ENCODE data around the gene C14orf93. TPM values are rescaled to one million over a fixed set of nuclear protein-coding genes. Genes with fewer than 3 reads are reported as not detected.

The C14orf93 gene
- total and polyA plus RNA-seq, 9 of the 15 experiments (the other 6 are each of a cell fraction or from before 2014, with no cell fraction given): 2.2 to 22.4 (median 16.1) TPM

GRCh38 chr14:23056956-23057756, 47.2 kb upstream of the C14orf93 start, which contains the start of gene CDH24 (continued):
- TF ChIP-seq HMGXB4 (CRISPR knock-in tag; IDR thresholded peaks at IDR 0.05) (no peak), ZNF766 (CRISPR knock-in tag; conservative IDR thresholded peaks at IDR 0.05) (no peak), CTCF (IDR thresholded peaks at IDR 0.05 in 2 of 3, conservative IDR thresholded peaks at IDR 0.05 in 1 of 3; ENCODE audit: insufficient read depth in 2 of 3, low read depth in 1 of 3, low read length in 3 of 3) (no peak), BDP1 (IDR thresholded peaks at IDR 0.05; ENCODE audit: insufficient read depth, insufficient read length) (no peak), CEBPG (CRISPR knock-in tag; IDR thresholded peaks at IDR 0.05) (no peak), CEBPG (tag; conservative IDR thresholded peaks at IDR 0.05 in 1 of 2, IDR thresholded peaks at IDR 0.05 in 1 of 2) (no peak), ZNF785 (CRISPR knock-in tag; IDR thresholded peaks at IDR 0.05) (no peak), HOMEZ (CRISPR knock-in tag; IDR thresholded peaks at IDR 0.05) (no peak), CBX3 (IDR thresholded peaks at IDR 0.05; ENCODE audit: borderline replicate concordance in 1 of 2, low read length in 2 of 2) (no peak), DIDO1 (tag; IDR thresholded peaks at IDR 0.05; ENCODE audit: low read depth) (no peak), HNRNPK (IDR thresholded peaks at IDR 0.05; ENCODE audit: low read depth, low read length, poor library complexity, severe bottlenecking) (peak; percentile 43), ATF1 (CRISPR knock-in tag; IDR thresholded peaks at IDR 0.05) (no peak), ATF1 (tag; IDR thresholded peaks at IDR 0.05) (no peak), CCNT2 (IDR thresholded peaks at IDR 0.05; ENCODE audit: borderline replicate concordance, extremely low read depth, insufficient read length, low read depth, low read length) (peak; percentile 64), MXD1 (CRISPR knock-in tag; IDR thresholded peaks at IDR 0.05; ENCODE audit: borderline replicate concordance, poor library complexity, severe bottlenecking) (no peak), KLF1 (tag; IDR thresholded peaks at IDR 0.05) (no peak), FOXJ2 (tag; IDR thresholded peaks at IDR 0.05) (no peak), TOE1 (IDR thresholded peaks at IDR 0.05; ENCODE audit: borderline replicate concordance) (peak; percentile 34; the same call in 1 of the 2 replicates), TOE1 (CRISPR knock-in tag; IDR thresholded peaks at IDR 0.05; ENCODE audit: borderline replicate concordance, low read depth) (no peak), TFE3 (CRISPR knock-in tag; IDR thresholded peaks at IDR 0.05) (no peak)
